ENCODE measurements around the gene UNG. TPM values are rescaled to one million over a fixed set of nuclear protein-coding genes. Genes with fewer than 3 reads are reported as not detected.
A peak's percentile ranks its signal among the peaks of the same experiment; 100 is the strongest.
"Not testable (repeated sequence)": the region's sequence is repeated elsewhere in the genome, so short reads cannot be mapped to it uniquely, and the experiment has no call there.

UNG gene
- total and polyA plus RNA-seq, 9 of the 15 experiments (the other 6 are each of a cell fraction or from before 2014, with no cell fraction given), result 8.4 to 59.8 (median 41.0) TPM

DNA sequence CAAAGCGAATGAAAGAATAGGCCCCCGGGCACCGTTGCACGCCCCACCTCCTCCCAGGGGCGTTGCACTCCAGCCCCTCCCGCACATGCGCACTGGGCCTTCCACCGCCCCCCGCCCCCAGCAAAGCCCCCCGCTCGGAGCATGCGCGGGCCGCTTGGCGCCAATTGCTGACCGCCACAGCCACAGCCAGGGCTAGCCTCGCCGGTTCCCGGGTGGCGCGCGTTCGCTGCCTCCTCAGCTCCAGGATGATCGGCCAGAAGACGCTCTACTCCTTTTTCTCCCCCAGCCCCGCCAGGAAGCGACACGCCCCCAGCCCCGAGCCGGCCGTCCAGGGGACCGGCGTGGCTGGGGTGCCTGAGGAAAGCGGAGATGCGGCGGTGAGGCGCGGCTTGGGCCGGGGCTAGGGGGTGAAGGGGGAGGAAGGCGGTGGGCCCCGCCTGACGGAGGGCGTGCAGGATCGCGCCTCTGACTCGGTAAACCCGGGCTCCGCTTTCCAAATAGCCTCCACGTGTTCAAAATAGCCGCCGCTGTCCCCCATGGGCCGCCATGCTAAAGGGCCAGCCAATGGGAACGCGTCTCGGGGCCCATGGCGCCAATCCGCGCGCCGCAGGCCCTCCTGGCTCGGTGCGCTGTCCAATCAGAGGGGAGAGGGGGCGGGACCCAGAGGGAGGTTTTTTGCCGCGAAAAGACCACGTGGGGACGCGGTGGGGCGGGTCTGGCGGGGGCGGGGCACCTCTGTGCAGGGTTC is at the start of gene UNG (continued):
- TF ChIP-seq, protein P1, sequence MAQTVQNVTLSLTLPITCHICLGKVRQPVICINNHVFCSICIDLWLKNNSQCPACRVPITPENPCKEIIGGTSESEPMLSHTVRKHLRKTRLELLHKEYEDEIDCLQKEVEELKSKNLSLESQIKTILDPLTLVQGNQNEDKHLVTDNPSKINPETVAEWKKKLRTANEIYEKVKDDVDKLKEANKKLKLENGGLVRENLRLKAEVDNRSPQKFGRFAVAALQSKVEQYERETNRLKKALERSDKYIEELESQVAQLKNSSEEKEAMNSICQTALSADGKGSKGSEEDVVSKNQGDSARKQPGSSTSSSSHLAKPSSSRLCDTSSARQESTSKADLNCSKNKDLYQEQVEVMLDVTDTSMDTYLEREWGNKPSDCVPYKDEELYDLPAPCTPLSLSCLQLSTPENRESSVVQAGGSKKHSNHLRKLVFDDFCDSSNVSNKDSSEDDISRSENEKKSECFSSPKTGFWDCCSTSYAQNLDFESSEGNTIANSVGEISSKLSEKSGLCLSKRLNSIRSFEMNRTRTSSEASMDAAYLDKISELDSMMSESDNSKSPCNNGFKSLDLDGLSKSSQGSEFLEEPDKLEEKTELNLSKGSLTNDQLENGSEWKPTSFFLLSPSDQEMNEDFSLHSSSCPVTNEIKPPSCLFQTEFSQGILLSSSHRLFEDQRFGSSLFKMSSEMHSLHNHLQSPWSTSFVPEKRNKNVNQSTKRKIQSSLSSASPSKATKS (CRISPR knock-in tag; IDR thresholded peaks at IDR 0.05), result no peak
- 0 out of 2 replicates have a peak, but pooled peaks have one; percentile 25 for TF ChIP-seq ZNF395 (CRISPR knock-in tag; IDR thresholded peaks at IDR 0.05)
- TF ChIP-seq MEIS2 (IDR thresholded peaks at IDR 0.05; ENCODE audit: partially characterized antibody), result peak; percentile 80
- TF ChIP-seq E2F1 (CRISPR knock-in tag; IDR thresholded peaks at IDR 0.05), result peak; percentile 78
- peak; percentile 99 for TF ChIP-seq FOS (IDR thresholded peaks at IDR 0.05; ENCODE audit: extremely low read depth, insufficient read length)
- no peak for TF ChIP-seq FUS (optimal IDR thresholded peaks at IDR 0.05; ENCODE audit: low read depth, low read length)
- TF ChIP-seq SAP30 (IDR thresholded peaks at IDR 0.05; ENCODE audit: borderline replicate concordance, insufficient read depth, low read depth, low read length, poor library complexity, severe bottlenecking), result peak; percentile 100
- peak; percentile 6; the same call in 1 of the 2 replicates for TF ChIP-seq CXXC5 (CRISPR knock-in tag; IDR thresholded peaks at IDR 0.05)

DNA sequence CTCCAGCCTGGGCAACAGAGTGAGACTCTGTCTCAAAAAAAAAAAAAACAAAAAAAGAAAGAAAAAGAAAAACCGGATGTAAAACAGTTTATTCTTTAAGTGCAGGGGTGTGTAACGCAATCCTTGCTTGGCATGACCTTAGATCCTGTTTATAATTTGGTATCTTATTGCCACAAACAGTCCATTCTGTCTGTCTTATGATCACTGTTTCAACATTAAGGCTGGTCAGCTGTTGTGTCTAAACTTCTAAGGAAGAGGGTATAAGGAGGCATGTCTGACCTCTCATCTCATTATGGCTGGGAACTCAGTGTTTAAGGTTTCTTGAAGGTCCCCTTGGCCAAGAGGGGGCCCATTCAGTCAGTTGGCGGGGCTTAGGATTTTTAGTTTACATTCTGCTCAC is 48.7 kb upstream of the UNG start:
- H3K4me3 ChIP-seq; POLR2A ChIA-PET; H3K9me1 ChIP-seq (ENCODE audit: control insufficient read depth, insufficient read depth, low read length); H2AFZ ChIP-seq (ENCODE audit: low read depth, low read length); H3K4me2 ChIP-seq (ENCODE audit: insufficient read depth, low read length); H3K9ac ChIP-seq (ENCODE audit: insufficient read depth in 1 of 2, low read depth in 2 of 2, low read length in 2 of 2); ATAC-seq; CTCF ChIA-PET (ENCODE audit: low intra/inter-chr PET ratio); BruUV-seq (replicated peaks); FAIRE-seq; DNase-seq (ENCODE audit: extremely low read depth in 1 of 4, low spot score in 3 of 4); H3K36me3 ChIP-seq (ENCODE audit: control insufficient read depth, insufficient read depth, low read length); H4K20me1 ChIP-seq (replicated peaks; ENCODE audit: control insufficient read depth, insufficient read depth, low read length); H3K4me1 ChIP-seq (replicated peaks in 1 of 2; ENCODE audit: control insufficient read depth in 2 of 2, insufficient read depth in 2 of 2, low read length in 2 of 2); H3K9me3 ChIP-seq (replicated peaks; ENCODE audit: control insufficient read depth, insufficient read depth, low read depth, low read length); H3K27me3 ChIP-seq (ENCODE audit: control insufficient read depth in 2 of 2, insufficient read depth in 2 of 2, low read length in 2 of 2); in situ Hi-C loops (cut with MboI); intact Hi-C loops (cut with micrococcal nuclease); H3K27ac ChIP-seq (ENCODE audit: extremely low read depth, low read depth, low read length): not testable (repeated sequence)
- peaks cover 10% of the 10 kb centered on the region; the same call in 1 of the 3 replicates for H3K79me2 ChIP-seq (ENCODE audit: control insufficient read depth, insufficient read depth, low read length)
- 3% methylated on average over 2 of the region's 3 CpGs for WGBS (ENCODE audit: insufficient coverage, low coverage, missing lambda C conversion rate)

All from K562 (cell line).